Activated CD4-positive, alpha-beta T cell treated with anti-CD3 and anti-CD28 coated beads, Interleukin-2, Interleukin-6, amounts not matched to agents 100 ng/mL and 50 ng/mL, durations not matched to agents 16 hours and 8 hours (primary cell): Measurements from ENCODE around the gene FCAR.
"Not testable (repeated sequence)": the region's sequence is repeated elsewhere in the genome, so short reads cannot be mapped to it uniquely, and the experiment has no call there.

Experiments used
- DNase-seq: peaks from one replicate; pipeline ENCODE4 v3.0.0-alpha.2; 2020

The FCAR gene

GRCh38 chr19:54873990-54874389 lies at the start of gene FCAR:
FCAR (plus strand) TSS chr19:54874235; CDS start chr19:54874290, 55 bp downstream.
- no peak for DNase-seq

DNA sequence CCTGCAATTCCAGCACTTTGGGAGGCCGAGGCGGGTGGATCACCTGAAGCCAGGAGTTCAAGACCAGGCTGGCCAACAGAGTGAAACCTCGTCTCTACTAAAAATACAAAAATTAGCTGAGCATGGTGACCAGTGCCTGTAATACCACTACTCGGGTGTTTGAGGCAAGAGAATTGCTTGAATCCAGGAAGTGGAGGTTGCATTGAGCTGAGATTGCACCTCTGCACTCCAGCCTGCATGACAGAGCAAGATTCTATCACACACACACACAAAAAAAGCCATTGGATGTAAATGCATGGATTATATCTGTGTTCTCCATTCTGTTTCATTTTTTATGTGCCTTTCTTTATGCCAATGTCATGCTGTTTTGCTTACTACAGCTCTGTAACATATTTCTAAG lies 49.6 kb upstream of the FCAR start:
- DNase-seq, result not testable (repeated sequence)

DNA sequence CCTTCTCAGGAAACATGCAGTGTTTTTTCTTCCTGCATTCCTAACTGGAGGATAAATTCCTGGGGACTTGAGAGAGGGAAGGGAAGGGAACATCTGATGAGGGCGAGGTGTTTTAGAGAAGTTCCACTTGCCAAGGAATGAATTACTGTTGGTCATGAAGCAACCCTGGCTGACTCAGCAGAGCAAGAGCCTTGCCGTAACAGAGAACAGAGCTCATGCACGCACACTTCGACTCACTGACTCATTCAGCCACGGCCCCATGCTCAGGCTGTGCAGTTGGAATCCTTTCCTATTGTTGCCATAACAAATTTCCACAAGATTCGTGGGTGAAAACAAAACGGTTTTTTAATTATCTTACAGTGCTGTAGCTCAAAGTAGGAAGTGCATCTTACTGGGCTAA lies 48.7 kb upstream of the FCAR start:
- DNase-seq, result not testable (repeated sequence)

DNA sequence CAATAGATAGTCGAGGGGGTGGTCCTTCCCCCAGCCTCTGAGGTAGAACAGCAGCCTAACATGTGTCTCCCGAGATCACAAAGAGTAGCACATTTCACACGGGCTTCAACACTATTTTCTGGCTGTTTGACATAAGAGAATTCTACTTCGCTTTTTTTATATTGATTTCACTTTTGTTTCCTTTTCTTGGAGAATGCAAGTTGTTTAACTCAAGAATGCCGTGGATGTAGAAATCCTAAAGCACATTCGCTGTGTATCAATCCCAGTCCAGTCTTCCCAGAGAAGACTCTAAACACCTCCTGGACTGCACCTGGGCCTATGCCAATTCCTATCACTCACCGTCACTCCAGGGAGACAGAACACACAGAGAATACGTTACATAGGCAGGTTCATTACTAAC lies 46.0 kb upstream of the FCAR start:
- not testable (repeated sequence) for DNase-seq

- not testable (repeated sequence) for DNase-seq
Observed at GRCh38 chr19:54832496-54832895, 41.5 kb upstream of the FCAR start, which contains the start of gene KIR2DS4. KIR2DS4 (plus strand) TSS chr19:54832676.

DNA sequence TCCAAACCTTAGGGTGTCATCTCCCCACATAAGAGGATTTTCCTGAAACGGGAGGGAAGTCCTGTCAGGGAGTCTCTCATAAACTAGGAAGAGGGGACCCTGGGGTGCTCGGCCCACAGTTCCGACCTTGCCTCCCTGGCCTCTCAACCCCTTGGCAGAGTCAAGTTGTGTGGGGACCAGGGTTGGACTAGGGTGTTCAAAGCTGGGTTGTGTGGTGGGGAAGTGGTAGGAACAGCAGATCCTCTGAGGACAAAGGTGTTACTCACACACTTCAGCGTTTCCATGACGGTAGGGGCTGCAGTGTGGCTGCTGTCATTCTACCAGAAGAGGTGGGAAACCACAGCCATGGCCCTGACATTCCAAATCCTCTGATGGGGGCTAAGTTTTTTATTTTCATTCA lies 38.9 kb upstream of the FCAR start:
- not testable (repeated sequence) for DNase-seq

DNA sequence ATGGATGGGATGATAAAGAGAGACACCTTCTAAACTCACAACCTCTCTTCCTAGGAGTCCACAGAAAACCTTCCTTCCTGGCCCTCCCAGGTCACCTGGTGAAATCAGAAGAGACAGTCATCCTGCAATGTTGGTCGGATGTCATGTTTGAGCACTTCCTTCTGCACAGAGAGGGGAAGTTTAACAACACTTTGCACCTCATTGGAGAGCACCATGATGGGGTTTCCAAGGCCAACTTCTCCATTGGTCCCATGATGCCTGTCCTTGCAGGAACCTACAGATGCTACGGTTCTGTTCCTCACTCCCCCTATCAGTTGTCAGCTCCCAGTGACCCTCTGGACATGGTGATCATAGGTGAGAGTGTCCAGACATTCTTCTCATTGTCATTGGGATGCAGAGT lies 36.5 kb upstream of the FCAR start:
- not testable (repeated sequence) for DNase-seq

- not testable (repeated sequence) for DNase-seq
Observed at GRCh38 chr19:54843171-54843570, 30.9 kb upstream of the FCAR start.

DNA sequence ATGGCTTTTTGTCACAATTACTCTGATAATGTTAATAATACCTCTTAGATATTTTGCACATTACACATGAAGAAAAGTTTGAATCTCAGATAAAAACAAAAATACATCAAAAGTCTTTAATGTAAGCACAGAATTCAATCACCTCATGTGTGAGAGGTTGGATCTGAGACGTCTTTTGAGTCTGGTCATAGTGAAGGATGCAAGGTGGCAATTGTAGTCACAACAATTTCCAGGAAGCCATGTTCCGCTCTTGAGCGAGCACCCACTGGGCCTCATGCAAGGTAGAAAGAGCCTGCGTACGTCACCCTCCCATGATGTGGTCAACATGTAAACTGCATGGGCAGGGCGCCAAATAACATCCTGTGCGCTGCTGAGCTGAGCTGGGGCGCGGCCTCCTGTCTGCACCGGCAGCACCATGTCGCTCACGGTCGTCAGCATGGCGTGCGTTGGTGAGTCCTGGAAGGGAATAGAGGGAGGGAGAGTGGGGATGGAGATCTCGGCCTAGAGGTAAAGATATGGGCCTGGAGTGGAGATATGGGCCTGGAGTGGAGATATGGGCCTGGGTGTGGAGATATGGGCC lies 23.9 kb upstream of the FCAR start, which contains the start of gene KIR3DL2:
TSS of gene KIR3DL2 (plus strand) at position 383 of the 580 bp plus-strand sequence. CDS start at position 416, 33 bp downstream.
- not testable (repeated sequence) for DNase-seq

GRCh38 chr19:54850930-54851329 lies 23.1 kb upstream of the FCAR start:
- no peak for DNase-seq

DNA sequence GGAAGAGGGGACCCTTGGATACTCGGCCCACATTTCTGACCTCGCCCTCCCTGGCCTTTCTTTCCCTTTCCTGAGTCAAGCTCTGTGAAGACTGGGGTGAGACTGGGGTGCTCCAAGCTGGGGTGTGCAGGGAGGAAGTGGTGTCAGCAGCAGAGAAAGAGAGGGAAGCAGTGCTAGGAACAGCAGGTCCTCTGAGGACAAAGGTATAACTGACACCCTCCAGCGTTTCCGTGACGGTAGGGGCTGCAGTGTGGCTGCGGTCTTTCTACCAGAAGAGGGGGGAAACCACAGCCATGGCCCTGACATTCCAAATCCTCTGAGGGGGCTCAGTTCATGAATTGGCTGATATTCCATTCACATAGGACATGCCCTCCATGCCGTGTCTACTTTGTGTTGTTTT lies 22.7 kb upstream of the FCAR start:
- DNase-seq, result no peak

DNA sequence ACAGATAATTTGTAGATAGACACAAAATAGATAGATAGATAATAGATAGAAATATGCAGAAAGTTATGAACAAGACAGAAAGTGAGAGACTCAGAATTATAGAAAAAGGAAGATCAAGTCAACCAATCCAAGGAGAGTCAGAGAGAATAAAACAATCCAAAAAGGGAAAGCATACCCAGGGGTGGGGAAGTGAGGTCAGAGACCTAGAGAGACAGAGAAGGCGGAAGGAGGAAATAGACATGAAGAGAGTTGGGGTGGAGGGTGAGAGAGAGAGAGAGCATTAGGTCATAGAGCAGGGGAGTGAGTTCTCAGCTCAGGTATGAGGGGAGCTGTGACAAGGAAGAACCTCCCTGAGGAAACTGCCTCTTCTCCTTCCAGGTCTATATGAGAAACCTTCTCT lies 18.8 kb upstream of the FCAR start:
- DNase-seq, result not testable (repeated sequence)

DNA sequence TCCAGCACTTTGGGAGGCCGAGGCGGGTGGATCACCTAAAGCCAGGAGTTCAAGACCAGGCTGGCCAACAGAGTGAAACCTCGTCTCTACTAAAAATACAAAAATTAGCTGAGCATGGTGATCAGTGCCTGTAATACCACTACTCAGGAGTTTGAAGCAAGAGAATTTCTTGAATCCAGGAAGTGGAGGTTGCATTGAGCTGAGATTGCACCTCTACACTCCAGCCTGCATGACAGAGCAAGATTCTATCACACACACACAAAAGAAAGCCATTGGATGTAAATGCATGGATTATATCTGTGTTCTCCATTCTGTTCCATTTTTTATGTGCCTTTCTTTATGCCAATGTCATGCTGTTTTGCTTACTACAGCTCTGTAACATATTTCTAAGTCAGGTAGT lies 15.6 kb upstream of the FCAR start:
- not testable (repeated sequence) for DNase-seq

DNA sequence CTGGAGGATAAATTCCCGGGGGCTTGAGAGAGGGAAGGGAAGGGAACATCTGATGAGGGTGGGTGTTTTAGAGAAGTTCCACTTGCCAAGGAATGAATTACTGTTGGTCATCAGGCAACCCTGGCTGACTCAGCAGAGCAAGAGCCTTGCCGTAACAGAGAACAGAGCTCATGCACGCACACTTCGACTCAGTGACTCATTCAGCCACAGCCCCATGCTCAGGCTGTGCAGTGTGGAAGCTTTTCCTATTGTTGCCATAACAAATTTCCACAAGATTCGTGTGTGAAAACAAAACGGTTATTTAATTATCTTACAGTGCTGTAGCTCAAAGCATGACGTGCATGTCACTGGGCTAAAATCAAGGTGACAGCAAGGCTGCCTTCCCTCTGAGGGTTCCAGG lies 14.6 kb upstream of the FCAR start:
- DNase-seq, result not testable (repeated sequence)

- not testable (repeated sequence) for DNase-seq
Observed at GRCh38 chr19:54863459-54863858, 10.6 kb upstream of the FCAR start.

DNA sequence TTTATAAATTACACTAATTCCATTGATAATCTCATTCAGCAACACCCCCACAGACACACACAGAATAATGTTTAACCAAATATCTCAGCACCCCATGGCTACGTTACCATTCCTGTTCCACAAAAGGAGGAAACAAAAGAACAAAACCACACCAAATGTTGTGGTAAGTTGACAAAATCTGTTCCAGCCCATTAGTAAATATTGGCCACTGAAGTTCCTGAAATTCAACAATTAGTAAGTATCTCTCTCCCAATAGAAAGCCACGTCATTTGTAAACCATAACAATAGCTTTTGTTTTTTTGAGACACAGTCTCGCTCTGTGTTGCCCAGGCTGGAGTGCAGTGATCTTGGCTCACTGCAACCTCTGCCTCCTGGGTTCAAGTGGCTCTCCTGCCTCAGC lies 2.3 kb upstream of the FCAR start:
- no peak for DNase-seq

- DNase-seq, result no peak
Observed at GRCh38 chr19:54875506-54875905, 1.5 kb downstream of the FCAR start.

GRCh38 chr19:54877471-54877870 lies 3.4 kb downstream of the FCAR start:
- no peak for DNase-seq

- DNase-seq, result no peak
Observed at GRCh38 chr19:54881884-54882283, 7.8 kb downstream of the FCAR start.

GRCh38 chr19:54882758-54883157 lies 8.7 kb downstream of the FCAR start:
- peak; percentile 42 for DNase-seq

GRCh38 chr19:54883228-54883627 lies 9.2 kb downstream of the FCAR start:
- DNase-seq, result no peak

DNA sequence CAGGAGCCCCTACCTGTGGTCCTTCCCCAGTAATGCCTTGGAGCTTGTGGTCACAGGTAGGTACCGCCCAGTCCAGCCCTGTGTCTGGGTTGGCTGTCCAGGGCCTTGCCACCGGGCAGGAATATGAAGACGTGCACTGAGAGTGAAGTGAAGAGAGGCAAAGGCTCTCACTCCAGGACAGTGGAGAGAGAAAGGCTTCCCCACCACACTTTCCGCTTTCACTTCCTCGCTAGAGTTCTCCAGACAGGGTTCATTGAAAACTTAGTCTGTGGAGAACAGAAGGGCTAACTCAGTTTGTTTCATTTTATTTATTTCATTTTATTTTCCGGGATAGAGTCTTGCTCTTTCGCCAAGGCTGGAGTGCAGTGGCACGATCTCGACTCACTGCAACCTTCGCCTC lies 14.2 kb downstream of the FCAR start:
- DNase-seq, result no peak

DNA sequence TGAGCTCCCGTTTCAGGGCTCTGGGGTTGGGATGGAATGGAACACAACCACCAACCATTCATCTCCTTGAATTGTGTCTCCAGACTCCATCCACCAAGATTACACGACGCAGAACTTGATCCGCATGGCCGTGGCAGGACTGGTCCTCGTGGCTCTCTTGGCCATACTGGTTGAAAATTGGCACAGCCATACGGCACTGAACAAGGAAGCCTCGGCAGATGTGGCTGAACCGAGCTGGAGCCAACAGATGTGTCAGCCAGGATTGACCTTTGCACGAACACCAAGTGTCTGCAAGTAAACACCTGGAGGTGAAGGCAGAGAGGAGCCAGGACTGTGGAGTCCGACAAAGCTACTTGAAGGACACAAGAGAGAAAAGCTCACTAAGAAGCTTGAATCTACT lies 15.5 kb downstream of the FCAR start:
- no peak for DNase-seq

GRCh38 chr19:54893406-54893805 lies 19.4 kb downstream of the FCAR start:
- no peak for DNase-seq

GRCh38 chr19:54894106-54894505 lies 20.1 kb downstream of the FCAR start:
- DNase-seq, result not testable (repeated sequence)
